HFF-Myc (cell line): ENCODE results near the gene CLASP1.

Source experiments
- DNase-seq: peaks from one replicate; pipeline ENCODE4 v3.0.0-alpha.2; 2011; ENCODE audit warnings: low read depth; ENCODE audit errors: extremely low read depth
- H3K4me3 ChIP-seq: replicated peaks from 2 replicates; pipeline ENCODE4 v1.5.1; 2011; ENCODE audit warnings: low read depth, mild to moderate bottlenecking, control low read depth, low read length
- CTCF ChIP-seq: IDR thresholded peaks from 2 replicates; pipeline ENCODE4 v1.5.1; 2012; ENCODE audit warnings: mild to moderate bottlenecking, low read depth, low read length, control low read depth; ENCODE audit errors: missing control alignments

Gene CLASP1

GRCh38 chr2:121524685-121525425 lies 124.4 kb downstream of the CLASP1 start:
- no peak for TF ChIP-seq CTCF
- H3K4me3 ChIP-seq: no peak overlapping the region
- DNase-seq: no peak

DNA sequence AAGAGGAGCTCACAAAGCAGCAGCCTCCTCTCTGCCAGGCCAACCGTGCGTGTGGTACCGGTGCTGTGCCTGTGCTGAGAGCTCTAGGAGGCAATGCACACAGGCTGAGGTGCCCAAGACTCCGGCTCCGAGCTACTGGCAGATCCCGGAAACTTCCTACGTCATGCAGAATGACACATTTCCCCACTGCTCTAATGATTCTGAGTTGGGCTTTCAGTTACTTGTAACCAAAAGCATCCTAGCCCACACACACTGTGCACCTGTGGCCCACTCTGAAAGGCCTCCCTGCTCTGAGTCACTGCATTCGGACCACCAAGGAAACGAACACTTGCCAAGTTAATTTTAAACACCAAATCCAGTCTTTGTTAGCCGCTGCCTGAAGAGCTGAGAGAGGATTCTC lies 127.9 kb downstream of the CLASP1 start:
- TF ChIP-seq CTCF: no peak
- no peak overlapping the region for H3K4me3 ChIP-seq
- DNase-seq: no peak

DNA sequence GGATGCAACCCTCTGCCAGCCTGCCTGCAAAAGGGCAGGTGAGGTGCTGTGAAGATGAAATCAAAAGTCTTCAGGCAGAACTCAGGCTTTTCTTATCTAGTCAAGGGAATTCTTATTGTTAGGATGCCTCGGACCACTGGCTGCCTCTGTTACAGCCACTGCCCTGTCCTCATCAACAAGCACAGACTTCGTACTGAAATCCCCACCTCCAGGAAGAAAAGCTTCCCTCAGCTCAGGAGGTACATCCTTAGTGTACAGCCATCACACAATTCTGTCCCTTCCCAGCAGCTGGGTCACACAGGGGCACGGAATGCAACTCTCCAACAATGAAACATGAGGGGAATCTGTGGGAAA lies 128.6 kb downstream of the CLASP1 start:
- TF ChIP-seq CTCF: no peak
- no peak overlapping the region for H3K4me3 ChIP-seq
- no peak for DNase-seq

- H3K4me3 ChIP-seq: no peak overlapping the region
- no peak for TF ChIP-seq CTCF
- DNase-seq: no peak
These were observed 129.3 kb downstream of the CLASP1 start for GRCh38 chr2:121519732-121520640.

DNA sequence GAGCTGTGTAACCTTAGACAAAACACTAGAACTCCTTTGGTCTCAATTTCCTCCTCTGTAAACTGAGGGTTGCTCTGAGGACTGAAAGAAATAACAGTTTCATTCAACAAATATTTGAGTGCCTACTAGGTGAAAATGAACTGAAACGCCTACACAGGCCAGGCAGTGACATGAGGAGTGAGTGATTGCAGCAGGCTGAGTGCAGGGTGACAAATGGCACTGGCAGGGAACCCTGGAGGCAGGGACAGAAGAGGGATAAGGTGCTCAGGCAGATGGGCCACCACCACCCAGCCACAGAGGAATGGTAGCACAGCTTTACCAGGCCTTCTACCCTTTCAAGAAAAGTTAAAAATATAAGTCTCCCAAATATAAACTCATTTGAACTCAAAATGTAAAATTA lies 130.1 kb downstream of the CLASP1 start:
- no peak for DNase-seq
- H3K4me3 ChIP-seq: no peak overlapping the region
- TF ChIP-seq CTCF: no peak

DNA sequence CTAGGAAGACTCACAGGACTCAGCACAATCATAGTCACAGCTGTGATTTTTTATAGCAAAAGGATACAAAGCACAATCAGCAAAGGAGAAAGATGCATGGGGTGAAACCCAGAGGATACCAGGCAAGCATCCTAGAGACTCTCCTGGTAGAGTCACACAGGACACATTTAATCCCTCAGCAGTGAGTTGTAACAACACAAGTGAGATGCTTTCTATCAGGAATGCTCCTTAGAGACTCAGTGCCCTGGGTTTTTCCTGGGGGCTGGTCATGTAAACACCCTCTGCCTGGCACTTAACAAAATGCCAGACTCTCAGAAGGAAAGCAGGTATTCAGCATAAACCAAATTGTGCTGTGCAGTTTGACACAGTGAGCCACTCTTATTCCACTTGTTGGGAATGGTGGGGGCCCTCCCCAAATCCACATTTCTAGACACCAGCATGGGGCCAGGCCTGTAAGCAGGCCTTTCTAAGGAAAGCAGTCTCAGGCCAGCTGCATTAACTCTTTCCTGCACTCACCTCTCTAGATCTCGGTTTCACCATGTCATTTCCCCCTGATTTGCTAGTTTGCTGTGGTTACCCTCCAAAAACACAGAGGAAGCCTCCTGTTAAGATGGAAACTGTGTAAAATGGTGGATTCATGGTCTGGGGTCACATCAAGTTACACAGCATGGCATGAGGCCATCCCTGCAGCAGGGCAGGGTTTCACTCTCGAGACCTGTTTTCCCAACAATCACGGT lies 135.5 kb downstream of the CLASP1 start:
- no peak for TF ChIP-seq CTCF
- no peak for DNase-seq

More for the DNA sequence above, 135.5 kb downstream of the CLASP1 start:
- no peak overlapping the region for H3K4me3 ChIP-seq
